H9 (cell line): ENCODE results near the gene FAT1. TPM values are rescaled to one million over a fixed set of nuclear protein-coding genes. Genes with fewer than 3 reads are reported as not detected.

Experiments used
- DNase-seq: peaks from one replicate; pipeline ENCODE4 v3.0.0-alpha.2; 2017
- H2AFZ ChIP-seq: one replicate; pipeline ENCODE4 v1.6.1; 2013; ENCODE audit warnings: mild to moderate bottlenecking, low read length, control low read depth, moderate library complexity
- H2AK5ac ChIP-seq: 2 replicates; pipeline ENCODE4 v1.6.1; 2013; ENCODE audit warnings: low read length, control low read depth, mixed read lengths; ENCODE audit not compliant: insufficient read length
- H2BK120ac ChIP-seq: one replicate; pipeline ENCODE4 v1.6.1; 2013; ENCODE audit warnings: low read depth, mild to moderate bottlenecking, low read length, control low read depth, inconsistent platforms; ENCODE audit not compliant: poor library complexity, severe bottlenecking
- H2BK12ac ChIP-seq: 2 replicates; pipeline ENCODE4 v1.6.1; 2013; ENCODE audit warnings: low read length, control low read depth, mixed read lengths, low read depth; ENCODE audit not compliant: insufficient read length
- H2BK15ac ChIP-seq: 2 replicates; pipeline ENCODE4 v1.6.1; 2013; ENCODE audit warnings: low read depth, low read length, control low read depth
- H2BK20ac ChIP-seq: one replicate; pipeline ENCODE4 v1.6.1; 2013; ENCODE audit warnings: low read depth, mild to moderate bottlenecking, low read length, control low read depth, inconsistent platforms; ENCODE audit not compliant: poor library complexity, severe bottlenecking
- H2BK5ac ChIP-seq: 2 replicates; pipeline ENCODE4 v1.6.1; 2013; ENCODE audit warnings: low read length, control low read depth, mixed read lengths; ENCODE audit not compliant: insufficient read length
- H3K14ac ChIP-seq: 2 replicates; pipeline ENCODE4 v1.6.1; 2013; ENCODE audit warnings: low read length, control low read depth; ENCODE audit not compliant: insufficient read depth
- H3K18ac ChIP-seq: 2 replicates; pipeline ENCODE4 v1.6.1; 2013; ENCODE audit warnings: low read depth, mild to moderate bottlenecking, mixed read lengths, low read length, control low read depth; ENCODE audit not compliant: insufficient read length
- H3K23ac ChIP-seq: 2 replicates; pipeline ENCODE4 v1.6.1; 2013; ENCODE audit warnings: low read length, control low read depth, mixed read lengths, low read depth; ENCODE audit not compliant: insufficient read length
- H3K23me2 ChIP-seq: 2 replicates; pipeline ENCODE4 v1.6.1; 2013; ENCODE audit warnings: low read depth, mild to moderate bottlenecking, mixed read lengths, low read length, control low read depth; ENCODE audit not compliant: insufficient read length, poor library complexity, severe bottlenecking
- H3K27ac ChIP-seq: 2 replicates; pipeline ENCODE4 v1.5.1; 2013; ENCODE audit warnings: low read length, control low read depth, mixed read lengths, low read depth; ENCODE audit not compliant: insufficient read length
- H3K27me3 ChIP-seq: 2 replicates; pipeline ENCODE4 v1.6.1; 2013; ENCODE audit warnings: low read length, control low read depth, inconsistent platforms; ENCODE audit not compliant: insufficient read depth
- H3K4ac ChIP-seq: 2 replicates; pipeline ENCODE4 v1.6.1; 2013; ENCODE audit warnings: low read depth, mild to moderate bottlenecking, control low read depth, inconsistent platforms, low read length, moderate library complexity
- H3K4me1 ChIP-seq: 2 replicates; pipeline ENCODE4 v1.6.1; 2013; ENCODE audit warnings: low read length, control low read depth, inconsistent platforms; ENCODE audit not compliant: insufficient read depth
- H3K4me2 ChIP-seq: 2 replicates; pipeline ENCODE4 v1.6.1; 2013; ENCODE audit warnings: low read length, control low read depth, mixed read lengths; ENCODE audit not compliant: insufficient read length, insufficient read depth
- H3K56ac ChIP-seq: 2 replicates; pipeline ENCODE4 v1.6.1; 2013; ENCODE audit warnings: low read depth, mild to moderate bottlenecking, mixed read lengths, low read length, control low read depth; ENCODE audit not compliant: insufficient read length
- H3K79me1 ChIP-seq: 2 replicates; pipeline ENCODE4 v1.6.1; 2013; ENCODE audit warnings: low read depth, mild to moderate bottlenecking, moderate library complexity, low read length, control low read depth, inconsistent platforms; ENCODE audit not compliant: insufficient read depth, poor library complexity, severe bottlenecking
- H3K79me2 ChIP-seq: 2 replicates; pipeline ENCODE4 v1.6.1; 2013; ENCODE audit warnings: low read length, control low read depth, inconsistent platforms; ENCODE audit not compliant: insufficient read depth
- H3K9ac ChIP-seq: 2 replicates; pipeline ENCODE4 v1.6.1; 2013; ENCODE audit warnings: low read length, control low read depth, mixed read lengths; ENCODE audit not compliant: insufficient read length; ENCODE audit errors: extremely low read depth
- H3K9me3 ChIP-seq: one replicate; pipeline ENCODE4 v1.6.1; 2013; ENCODE audit warnings: low read depth, low read length, inconsistent platforms; ENCODE audit not compliant: control insufficient read depth
- H3T11ph ChIP-seq: one replicate; pipeline ENCODE4 v1.6.1; 2013; ENCODE audit warnings: mild to moderate bottlenecking, low read length, control low read depth, inconsistent platforms
- H4K20me1 ChIP-seq: one replicate; pipeline ENCODE4 v1.6.1; 2013; ENCODE audit not compliant: control insufficient read depth, insufficient read length, insufficient read depth
- H4K5ac ChIP-seq: 2 replicates; pipeline ENCODE4 v1.6.1; 2013; ENCODE audit warnings: low read depth, mild to moderate bottlenecking, mixed read lengths, low read length, control low read depth; ENCODE audit not compliant: insufficient read length
- H4K8ac ChIP-seq: replicated peaks from 2 replicates; pipeline ENCODE4 v1.6.1; 2013; ENCODE audit warnings: low read length, control low read depth, mixed read lengths, low read depth; ENCODE audit not compliant: insufficient read length
- H4K91ac ChIP-seq: 2 replicates; pipeline ENCODE4 v1.6.1; 2013; ENCODE audit warnings: low read depth, mild to moderate bottlenecking, moderate library complexity, mixed read lengths, low read length, control low read depth; ENCODE audit not compliant: insufficient read length
- H3K27ac Mint-ChIP-seq, 3 experiments: 2 replicates in 2 of 3; 3 replicates in 1 of 3; pipeline ENCODE4 v1.8.0; 2020 to 2021; ENCODE audit warnings: mixed read lengths in 3 of 3, mild to moderate bottlenecking in 1 of 3, moderate library complexity in 1 of 3
- H3K27me3 Mint-ChIP-seq: 2 replicates; pipeline ENCODE4 v1.8.0; 2021; ENCODE audit warnings: low read depth, mild to moderate bottlenecking, moderate library complexity, mixed read lengths
- H3K36me3 Mint-ChIP-seq, 3 experiments: 2 replicates in 2 of 3; 3 replicates in 1 of 3; pipeline ENCODE4 v1.8.0; 2020 to 2021; ENCODE audit warnings: low read depth in 3 of 3, mixed read lengths in 3 of 3; ENCODE audit not compliant: insufficient read depth in 1 of 3
- H3K4me1 Mint-ChIP-seq, 2 experiments: 2 replicates each; pipeline ENCODE4 v1.8.0; 2020; ENCODE audit warnings: mixed read lengths in 2 of 2
- H3K4me3 Mint-ChIP-seq, 2 experiments: 2 replicates in 1 of 2; 3 replicates in 1 of 2; pipeline ENCODE4 v1.8.0; 2020 to 2021; ENCODE audit warnings: mild to moderate bottlenecking in 2 of 2, mixed read lengths in 2 of 2, moderate library complexity in 1 of 2
- H3K9me3 Mint-ChIP-seq, 2 experiments: 2 replicates in 1 of 2; 3 replicates in 1 of 2; pipeline ENCODE4 v1.8.0; 2020; ENCODE audit warnings: mild to moderate bottlenecking in 2 of 2, mixed read lengths in 2 of 2, moderate library complexity in 1 of 2
- CTCF ChIP-seq: fragments of 200-600 bp; sonication (generic); conservative IDR thresholded peaks from 3 replicates; pipeline ENCODE4 v1.8.0; 2021; ENCODE audit warnings: antibody characterized with exemption, mild to moderate bottlenecking
- WGBS: extraction: QIAGEN DNeasy Blood & Tissue Kit; methylation state at CpG from one replicate; pipeline ENCODE4 v1.1.7; 2013; ENCODE audit warnings: missing lambda C conversion rate, low lambda C conversion rate, mixed read lengths; ENCODE audit not compliant: insufficient read length; ENCODE audit errors: extremely low coverage; 5-methylcytosine and 5-hydroxymethylcytosine counted together
- total RNA-seq: library from RNA; stranded (reverse); gene quantifications from 2 replicates; pipeline ENCODE4 v1.2.1, GENCODE V29; 2021

The FAT1 gene
- total RNA-seq, 1 experiment from 2014 or later, result 173 TPM

- H3K36me3 Mint-ChIP-seq, result peaks cover 39 to 70% (median 63%) of the 10 kb centered on the region in 3 experiments
- Histone ChIP-seq H3K79me1 (peaks cover 3% of the 10 kb centered on the region), H2BK12ac (no peak overlapping the region), H2BK120ac (no peak overlapping the region), H4K91ac (no peak overlapping the region), H2AFZ (no peak overlapping the region), H3K9me3 (no peaks in the 10 kb centered on the region), H4K20me1 (no peaks in the 10 kb centered on the region), H3K4me2 (no peak overlapping the region), H3K79me2 (peaks cover 25% of the 10 kb centered on the region; the same call in 1 of the 2 replicates), H3K27me3 (no peaks in the 10 kb centered on the region), H2BK5ac (no peak overlapping the region), H3K4ac (no peak overlapping the region), H3K23ac (no peak overlapping the region), H3K18ac (no peak overlapping the region), H3K14ac (no peak overlapping the region), H3K23me2 (no peaks in the 10 kb centered on the region), H3K56ac (no peak overlapping the region), H2AK5ac (no peak overlapping the region), H2BK20ac (no peak overlapping the region), H3T11ph (no peak overlapping the region), H3K4me1 (peaks cover 9% of the 10 kb centered on the region), H4K8ac (no peak overlapping the region), H2BK15ac (no peak overlapping the region), H4K5ac (no peak overlapping the region), H3K27ac (no peak overlapping the region), H3K9ac (no peak overlapping the region)
- H3K27ac Mint-ChIP-seq, result no peak overlapping the region
- H3K4me1 Mint-ChIP-seq, result peaks cover 50 to 57% of the 10 kb centered on the region in 2 experiments
- H3K9me3 Mint-ChIP-seq, result no peaks in the 10 kb centered on the region; a peak in 2 of 5 replicates
- TF ChIP-seq CTCF, result no peak
- no peak overlapping the region for H3K4me3 Mint-ChIP-seq
- no CpG with 5 or more reads among the region's 10 CpGs for WGBS
- no peaks in the 10 kb centered on the region for H3K27me3 Mint-ChIP-seq
- no peak for DNase-seq
These were observed 20.7 kb downstream of the FAT1 start for GRCh38 chr4:186702940-186703339.
